ENCODE measurements around the gene CAPRIN1. TPM values are rescaled to one million over a fixed set of nuclear protein-coding genes. Genes with fewer than 3 reads are reported as not detected.

Gene CAPRIN1
- polyA plus RNA-seq, 1 donor (not counting 4 experiments of a cell fraction or from before 2014, with no cell fraction given), result 207 TPM

DNA sequence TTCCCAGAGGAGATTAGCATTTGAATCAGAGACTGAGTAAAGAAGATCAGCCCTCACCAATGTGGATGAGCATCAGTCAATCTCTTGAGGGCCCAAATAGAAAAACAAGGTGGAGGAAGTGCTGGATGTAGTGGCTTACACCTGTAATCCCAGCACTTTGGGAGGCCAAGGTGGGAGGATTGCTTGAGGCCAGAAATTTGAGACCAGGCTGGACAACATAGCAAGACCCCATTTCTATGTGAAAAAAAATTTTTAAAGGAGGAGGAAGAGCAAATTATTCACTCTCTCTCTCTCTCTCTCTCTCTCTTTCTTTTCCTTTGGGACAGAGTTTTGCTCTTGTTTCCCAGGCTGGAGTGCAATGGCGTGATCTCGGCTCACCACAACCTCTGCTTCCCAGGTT lies 18.1 kb upstream of the CAPRIN1 start:
- H3K36me3 ChIP-seq (ENCODE audit: control insufficient read depth in 2 of 2, extremely low read depth in 1 of 2, insufficient read depth in 2 of 2, low read length in 2 of 2), result no peaks in the 10 kb centered on the region
- no peaks in the 10 kb centered on the region for H3K27me3 ChIP-seq (ENCODE audit: control insufficient read depth, extremely low read depth, insufficient read depth, low read length)
- no peaks in the 10 kb centered on the region for H3K79me2 ChIP-seq (ENCODE audit: control insufficient read depth, insufficient read depth, low read length)
- no peak for TF ChIP-seq EZH2 (IDR thresholded peaks at IDR 0.05; ENCODE audit: low read length)
- TF ChIP-seq, protein P1, sequence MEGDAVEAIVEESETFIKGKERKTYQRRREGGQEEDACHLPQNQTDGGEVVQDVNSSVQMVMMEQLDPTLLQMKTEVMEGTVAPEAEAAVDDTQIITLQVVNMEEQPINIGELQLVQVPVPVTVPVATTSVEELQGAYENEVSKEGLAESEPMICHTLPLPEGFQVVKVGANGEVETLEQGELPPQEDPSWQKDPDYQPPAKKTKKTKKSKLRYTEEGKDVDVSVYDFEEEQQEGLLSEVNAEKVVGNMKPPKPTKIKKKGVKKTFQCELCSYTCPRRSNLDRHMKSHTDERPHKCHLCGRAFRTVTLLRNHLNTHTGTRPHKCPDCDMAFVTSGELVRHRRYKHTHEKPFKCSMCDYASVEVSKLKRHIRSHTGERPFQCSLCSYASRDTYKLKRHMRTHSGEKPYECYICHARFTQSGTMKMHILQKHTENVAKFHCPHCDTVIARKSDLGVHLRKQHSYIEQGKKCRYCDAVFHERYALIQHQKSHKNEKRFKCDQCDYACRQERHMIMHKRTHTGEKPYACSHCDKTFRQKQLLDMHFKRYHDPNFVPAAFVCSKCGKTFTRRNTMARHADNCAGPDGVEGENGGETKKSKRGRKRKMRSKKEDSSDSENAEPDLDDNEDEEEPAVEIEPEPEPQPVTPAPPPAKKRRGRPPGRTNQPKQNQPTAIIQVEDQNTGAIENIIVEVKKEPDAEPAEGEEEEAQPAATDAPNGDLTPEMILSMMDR (optimal IDR thresholded peaks at IDR 0.05 in 1 of 3, IDR thresholded peaks at IDR 0.05 in 1 of 3, conservative IDR thresholded peaks at IDR 0.05 in 1 of 3; ENCODE audit: extremely low read depth in 1 of 3, insufficient read depth in 2 of 3, low read length in 3 of 3), result no peak
- FAIRE-seq (no peak), DNase-seq (ENCODE audit: low read depth, low spot score) (no peak)
- no peak overlapping the region for H3K27ac ChIP-seq (ENCODE audit: control insufficient read depth, insufficient read depth, low read length)
- no peak overlapping the region for H3K9ac ChIP-seq (ENCODE audit: control insufficient read depth, extremely low read depth, insufficient read depth, low read length)
- no peaks in the 10 kb centered on the region for H3K9me3 ChIP-seq (ENCODE audit: control insufficient read depth, low read depth, low read length)
- no peak overlapping the region for H3K4me2 ChIP-seq (ENCODE audit: control insufficient read depth, extremely low read depth, insufficient read depth, low read depth, low read length)
- H3K4me3 ChIP-seq (ENCODE audit: control insufficient read depth in 2 of 3, extremely low read depth in 1 of 3, insufficient read depth in 2 of 3, low read depth in 1 of 3, low read length in 3 of 3), result no peak overlapping the region
- no peaks in the 10 kb centered on the region for H3K9me1 ChIP-seq (ENCODE audit: control insufficient read depth, extremely low read depth, insufficient read depth, low read length)
- H3K4me1 ChIP-seq (ENCODE audit: control insufficient read depth, extremely low read depth, insufficient read depth, low read length), result peaks cover 18% of the 10 kb centered on the region
- dilution Hi-C loops (cut with MboI; ENCODE audit: extremely low pct_ligation_motif_present, low sequenced_read_pairs), result no loop called here
- H4K20me1 ChIP-seq (ENCODE audit: control insufficient read depth, extremely low read depth, insufficient read depth, low read length), result no peaks in the 10 kb centered on the region
- H2AFZ ChIP-seq (ENCODE audit: control insufficient read depth, low read length), result no peak overlapping the region

GRCh38 chr11:34034053-34034452 lies 17.5 kb upstream of the CAPRIN1 start:
- H3K79me2 ChIP-seq (ENCODE audit: control insufficient read depth, insufficient read depth, low read length), result no peaks in the 10 kb centered on the region
- no peaks in the 10 kb centered on the region for H3K9me1 ChIP-seq (ENCODE audit: control insufficient read depth, extremely low read depth, insufficient read depth, low read length)
- H2AFZ ChIP-seq (ENCODE audit: control insufficient read depth, low read length), result peak overlapping the region; percentile 42
- H3K9ac ChIP-seq (ENCODE audit: control insufficient read depth, extremely low read depth, insufficient read depth, low read length), result no peak overlapping the region
- H3K27ac ChIP-seq (ENCODE audit: control insufficient read depth, insufficient read depth, low read length), result no peak overlapping the region
- H3K9me3 ChIP-seq (ENCODE audit: control insufficient read depth, low read depth, low read length), result no peaks in the 10 kb centered on the region
- H3K36me3 ChIP-seq (ENCODE audit: control insufficient read depth in 2 of 2, extremely low read depth in 1 of 2, insufficient read depth in 2 of 2, low read length in 2 of 2), result no peaks in the 10 kb centered on the region
- H4K20me1 ChIP-seq (ENCODE audit: control insufficient read depth, extremely low read depth, insufficient read depth, low read length), result no peaks in the 10 kb centered on the region
- FAIRE-seq (peak; percentile 67), DNase-seq (ENCODE audit: low read depth, low spot score) (no peak)
- H3K4me3 ChIP-seq (ENCODE audit: control insufficient read depth in 2 of 3, extremely low read depth in 1 of 3, insufficient read depth in 2 of 3, low read depth in 1 of 3, low read length in 3 of 3), result no peak overlapping the region
- dilution Hi-C loops (cut with MboI; ENCODE audit: extremely low pct_ligation_motif_present, low sequenced_read_pairs), result no loop called here
- H3K27me3 ChIP-seq (ENCODE audit: control insufficient read depth, extremely low read depth, insufficient read depth, low read length), result no peaks in the 10 kb centered on the region
- peaks cover 18% of the 10 kb centered on the region for H3K4me1 ChIP-seq (ENCODE audit: control insufficient read depth, extremely low read depth, insufficient read depth, low read length)
- TF ChIP-seq EZH2 (IDR thresholded peaks at IDR 0.05; ENCODE audit: low read length), result no peak
- TF ChIP-seq, protein P1 (optimal IDR thresholded peaks at IDR 0.05 in 1 of 3, IDR thresholded peaks at IDR 0.05 in 1 of 3, conservative IDR thresholded peaks at IDR 0.05 in 1 of 3; ENCODE audit: extremely low read depth in 1 of 3, insufficient read depth in 2 of 3, low read length in 3 of 3), result no peak
- H3K4me2 ChIP-seq (ENCODE audit: control insufficient read depth, extremely low read depth, insufficient read depth, low read depth, low read length), result no peak overlapping the region
